ENCODE measurements around the gene ST8SIA3. TPM values are rescaled to one million over a fixed set of nuclear protein-coding genes. Genes with fewer than 3 reads are reported as not detected.

Gene ST8SIA3, protein sequence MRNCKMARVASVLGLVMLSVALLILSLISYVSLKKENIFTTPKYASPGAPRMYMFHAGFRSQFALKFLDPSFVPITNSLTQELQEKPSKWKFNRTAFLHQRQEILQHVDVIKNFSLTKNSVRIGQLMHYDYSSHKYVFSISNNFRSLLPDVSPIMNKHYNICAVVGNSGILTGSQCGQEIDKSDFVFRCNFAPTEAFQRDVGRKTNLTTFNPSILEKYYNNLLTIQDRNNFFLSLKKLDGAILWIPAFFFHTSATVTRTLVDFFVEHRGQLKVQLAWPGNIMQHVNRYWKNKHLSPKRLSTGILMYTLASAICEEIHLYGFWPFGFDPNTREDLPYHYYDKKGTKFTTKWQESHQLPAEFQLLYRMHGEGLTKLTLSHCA
- 17.7 TPM for total RNA-seq (ENCODE audit: unreplicated experiment)
- long read RNA-seq, full-length matches to known transcripts: 2 of 3 reads
- long read RNA-seq, partial matches to known transcripts: 0 of 3 reads
- long read RNA-seq, other reads (novel, unspliced or antisense): 1 of 3 reads

DNA sequence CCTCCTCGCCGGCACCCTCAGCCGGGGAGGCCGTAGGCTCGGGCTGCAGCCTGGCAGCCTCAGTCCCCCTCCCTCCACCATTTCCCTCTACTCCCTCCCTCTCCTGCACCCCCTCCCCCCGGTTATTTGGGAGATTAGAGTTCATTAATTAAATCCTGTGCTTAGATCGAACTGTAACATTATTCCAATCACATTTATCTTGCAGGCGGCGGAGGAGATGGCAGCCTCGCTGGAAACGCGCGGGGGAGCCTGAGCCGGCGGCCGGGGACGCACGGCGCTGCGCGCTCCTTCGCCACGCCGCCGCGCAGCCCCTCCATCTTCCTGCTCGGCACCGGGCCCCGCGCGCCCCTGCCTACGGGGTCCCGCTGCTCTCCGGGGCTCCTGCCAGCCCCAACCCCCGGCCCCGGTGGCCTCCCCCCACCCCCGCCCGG, at the start of gene ST8SIA3:
ST8SIA3 (plus strand) TSS at position 287 of the 431 bp plus-strand sequence. CDS start 290 bp downstream, outside the sequence.
- DNase-seq: peak; percentile 47
- Mint-ChIP-seq H3K4me1 (ENCODE audit: low read depth, unreplicated experiment) (peaks cover 45% of the 10 kb centered on the region), H3K9me3 (ENCODE audit: unreplicated experiment) (peaks cover 15% of the 10 kb centered on the region), H3K4me3 (ENCODE audit: unreplicated experiment) (peak within 1 kb of the TSS; percentile 96), H3K36me3 (ENCODE audit: unreplicated experiment) (no peaks in the 10 kb centered on the region), H3K27ac (ENCODE audit: unreplicated experiment) (peak within 1 kb of the TSS; percentile 99), H3K27me3 (ENCODE audit: unreplicated experiment) (peaks cover 8% of the 10 kb centered on the region)
- TF ChIP-seq, protein P1, sequence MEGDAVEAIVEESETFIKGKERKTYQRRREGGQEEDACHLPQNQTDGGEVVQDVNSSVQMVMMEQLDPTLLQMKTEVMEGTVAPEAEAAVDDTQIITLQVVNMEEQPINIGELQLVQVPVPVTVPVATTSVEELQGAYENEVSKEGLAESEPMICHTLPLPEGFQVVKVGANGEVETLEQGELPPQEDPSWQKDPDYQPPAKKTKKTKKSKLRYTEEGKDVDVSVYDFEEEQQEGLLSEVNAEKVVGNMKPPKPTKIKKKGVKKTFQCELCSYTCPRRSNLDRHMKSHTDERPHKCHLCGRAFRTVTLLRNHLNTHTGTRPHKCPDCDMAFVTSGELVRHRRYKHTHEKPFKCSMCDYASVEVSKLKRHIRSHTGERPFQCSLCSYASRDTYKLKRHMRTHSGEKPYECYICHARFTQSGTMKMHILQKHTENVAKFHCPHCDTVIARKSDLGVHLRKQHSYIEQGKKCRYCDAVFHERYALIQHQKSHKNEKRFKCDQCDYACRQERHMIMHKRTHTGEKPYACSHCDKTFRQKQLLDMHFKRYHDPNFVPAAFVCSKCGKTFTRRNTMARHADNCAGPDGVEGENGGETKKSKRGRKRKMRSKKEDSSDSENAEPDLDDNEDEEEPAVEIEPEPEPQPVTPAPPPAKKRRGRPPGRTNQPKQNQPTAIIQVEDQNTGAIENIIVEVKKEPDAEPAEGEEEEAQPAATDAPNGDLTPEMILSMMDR (IDR thresholded peaks at IDR 0.05; ENCODE audit: partially characterized antibody, unreplicated experiment): no peak

DNA sequence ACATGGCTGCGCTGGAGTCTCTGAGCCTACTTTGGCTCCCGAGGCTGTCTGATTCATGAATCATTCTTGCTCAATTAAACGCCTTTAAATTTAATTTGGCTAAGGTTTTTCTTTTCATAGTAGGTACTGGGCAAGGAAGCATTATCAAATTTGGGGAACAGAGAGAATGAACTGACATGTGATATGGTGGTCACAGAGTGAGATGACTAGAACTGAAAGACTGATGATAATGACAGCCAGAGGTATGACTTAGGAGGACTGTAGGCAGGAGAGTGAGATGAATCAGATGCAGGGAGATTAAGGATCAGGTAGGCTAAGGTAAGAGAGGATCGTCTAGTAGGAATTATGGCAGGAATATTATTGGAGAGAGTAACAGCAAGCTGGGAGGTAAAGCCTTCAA, 40.9 kb upstream of the ST8SIA3 start:
- no peak for DNase-seq
- TF ChIP-seq, protein P1 (IDR thresholded peaks at IDR 0.05; ENCODE audit: partially characterized antibody, unreplicated experiment): no peak
- H3K27me3 Mint-ChIP-seq (ENCODE audit: unreplicated experiment): peaks cover 3% of the 10 kb centered on the region
- peaks cover 3% of the 10 kb centered on the region for H3K4me1 Mint-ChIP-seq (ENCODE audit: low read depth, unreplicated experiment)
- H3K9me3 Mint-ChIP-seq (ENCODE audit: unreplicated experiment): peaks cover 2% of the 10 kb centered on the region
- H3K36me3 Mint-ChIP-seq (ENCODE audit: unreplicated experiment): no peaks in the 10 kb centered on the region
- no peak overlapping the region for H3K4me3 Mint-ChIP-seq (ENCODE audit: unreplicated experiment)
- H3K27ac Mint-ChIP-seq (ENCODE audit: unreplicated experiment): no peak overlapping the region

DNA sequence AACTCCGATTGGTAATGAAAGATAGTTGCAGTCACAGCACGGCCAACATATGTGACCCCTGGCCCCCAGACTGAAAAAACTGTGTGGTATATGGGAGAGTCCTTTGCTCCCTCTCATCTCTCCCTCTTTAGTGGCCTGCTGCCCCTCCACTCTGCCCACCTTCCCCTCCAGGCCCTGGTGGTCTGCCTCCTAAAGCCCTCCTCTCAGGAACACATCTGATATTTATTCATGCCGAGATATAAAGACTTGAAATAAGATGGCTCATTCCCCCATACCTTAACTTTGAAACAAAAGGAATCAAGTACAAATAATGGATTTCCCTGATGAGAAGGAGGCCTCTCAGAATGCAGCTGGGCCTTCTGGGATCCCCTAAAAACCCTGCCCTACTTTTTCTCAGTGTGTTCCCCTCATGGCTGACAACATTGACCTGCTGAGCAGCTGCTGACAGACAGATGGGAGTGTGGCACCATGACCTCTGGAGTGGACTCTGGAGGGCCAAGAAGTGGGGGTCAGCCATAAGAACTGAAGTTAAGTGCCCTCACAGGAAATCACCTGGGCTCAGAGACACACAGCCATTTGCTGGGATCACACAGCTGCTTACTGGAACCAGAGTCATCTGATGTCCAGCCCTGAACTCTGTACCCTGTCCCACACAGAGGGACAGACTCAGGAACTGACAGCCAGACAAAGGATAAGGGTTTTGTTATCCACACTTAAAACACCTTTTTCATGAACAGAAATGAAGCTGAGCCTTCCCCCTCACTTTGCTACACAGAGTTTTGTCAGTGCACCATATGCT, 39.8 kb upstream of the ST8SIA3 start:
- DNase-seq: no peak
- no peaks in the 10 kb centered on the region for H3K36me3 Mint-ChIP-seq (ENCODE audit: unreplicated experiment)
- TF ChIP-seq, protein P1 (IDR thresholded peaks at IDR 0.05; ENCODE audit: partially characterized antibody, unreplicated experiment): no peak
- H3K27me3 Mint-ChIP-seq (ENCODE audit: unreplicated experiment): peaks cover 3% of the 10 kb centered on the region
- peaks cover 2% of the 10 kb centered on the region for H3K9me3 Mint-ChIP-seq (ENCODE audit: unreplicated experiment)
- H3K27ac Mint-ChIP-seq (ENCODE audit: unreplicated experiment): no peak overlapping the region
- H3K4me1 Mint-ChIP-seq (ENCODE audit: low read depth, unreplicated experiment): no peaks in the 10 kb centered on the region
- no peak overlapping the region for H3K4me3 Mint-ChIP-seq (ENCODE audit: unreplicated experiment)

DNA sequence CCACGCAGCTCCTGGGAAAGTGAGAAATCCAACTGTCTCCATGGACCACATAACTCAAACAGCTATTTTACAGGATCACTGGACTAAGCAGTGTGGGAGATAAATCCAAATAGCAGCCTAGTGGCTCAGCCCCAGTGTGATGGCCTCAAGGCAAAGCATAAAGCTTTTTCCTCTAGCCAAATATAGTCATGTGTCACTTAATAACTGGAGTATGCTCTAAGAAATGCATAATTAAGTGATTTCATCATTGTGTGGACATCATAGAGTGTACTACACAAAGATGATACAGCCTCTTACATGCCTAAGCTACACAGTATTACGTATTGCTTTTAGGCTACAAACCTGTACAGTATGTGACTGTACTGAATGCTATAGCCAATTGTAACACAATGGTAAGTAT, 31.8 kb upstream of the ST8SIA3 start:
- H3K36me3 Mint-ChIP-seq (ENCODE audit: unreplicated experiment): no peaks in the 10 kb centered on the region
- TF ChIP-seq, protein P1 (IDR thresholded peaks at IDR 0.05; ENCODE audit: partially characterized antibody, unreplicated experiment): no peak
- H3K9me3 Mint-ChIP-seq (ENCODE audit: unreplicated experiment): no peaks in the 10 kb centered on the region
- no peak overlapping the region for H3K27ac Mint-ChIP-seq (ENCODE audit: unreplicated experiment)
- H3K4me1 Mint-ChIP-seq (ENCODE audit: low read depth, unreplicated experiment): no peaks in the 10 kb centered on the region
- no peaks in the 10 kb centered on the region for H3K27me3 Mint-ChIP-seq (ENCODE audit: unreplicated experiment)
- H3K4me3 Mint-ChIP-seq (ENCODE audit: unreplicated experiment): no peak overlapping the region
- DNase-seq: no peak

All from glutamatergic neuron (in vitro differentiated cells).